GM12878 (cell line): ENCODE measurements around the gene LHX2. TPM values are rescaled to one million over a fixed set of nuclear protein-coding genes. Genes with fewer than 3 reads are reported as not detected.

Experiments
- BRCA1 ChIP-seq: IDR thresholded peaks from 2 replicates; pipeline ENCODE4 v1.6.1; 2011; ENCODE audit warnings: low read depth, low read length, improper control_type of control experiment
- CHD1 ChIP-seq: IDR thresholded peaks from 2 replicates; pipeline ENCODE4 v1.6.1; 2012; ENCODE audit warnings: low read depth, low read length, improper control_type of control experiment
- CREB1 ChIP-seq: IDR thresholded peaks from 2 replicates; pipeline ENCODE4 v1.6.1; 2012; ENCODE audit warnings: low read depth, mild to moderate bottlenecking, inconsistent platforms
- ELK1 ChIP-seq: IDR thresholded peaks from 2 replicates; pipeline ENCODE4 v1.6.1; 2012; ENCODE audit warnings: low read depth, low read length, improper control_type of control experiment
- NR2C2 ChIP-seq: IDR thresholded peaks from 2 replicates; pipeline ENCODE4 v1.6.1; 2011; ENCODE audit warnings: borderline replicate concordance, low read depth; ENCODE audit not compliant: control insufficient read depth, insufficient read length
- NRF1 ChIP-seq: conservative IDR thresholded peaks from 2 replicates; pipeline ENCODE4 v1.6.1; 2011; ENCODE audit warnings: mild to moderate bottlenecking, low read depth, low read length, improper control_type of control experiment
- PAX8 ChIP-seq: fragments of 450-650 bp; IDR thresholded peaks from 2 replicates; pipeline ENCODE4 v1.6.1; 2017; ENCODE audit warnings: mild to moderate bottlenecking, moderate library complexity
- TAF1 ChIP-seq: IDR thresholded peaks from 2 replicates; pipeline ENCODE4 v1.6.1; 2011; ENCODE audit warnings: mild to moderate bottlenecking, low read depth, low read length, borderline replicate concordance
- YY1 ChIP-seq: IDR thresholded peaks from 2 replicates; pipeline ENCODE4 v1.6.1; 2011; ENCODE audit warnings: low read depth, mild to moderate bottlenecking, low read length
- ZBTB33 ChIP-seq: fragments of 450-650 bp; IDR thresholded peaks from 2 replicates; pipeline ENCODE4 v1.6.1; 2017; ENCODE audit warnings: mild to moderate bottlenecking
- ZNF207 ChIP-seq: fragments of 450-650 bp; IDR thresholded peaks from 2 replicates; pipeline ENCODE4 v1.6.1; 2014; ENCODE audit warnings: antibody characterized with exemption, mild to moderate bottlenecking, borderline replicate concordance
- polyA plus RNA-seq, 11 experiments: library from polyadenylated mRNA; depleted of rRNA in 4 of 11; unstranded in 6 of 11; stranded (reverse) in 5 of 11; fragments of >200 nt; fragmentation: Nextera tagmentation in 4 of 11; fragmentation: Illumina TruSeq in 1 of 11; extraction: Ambion mirVana in 4 of 11; extraction: Trizol in 1 of 11; gene quantifications; 1 replicate in 1 of 11; 2 replicates in 10 of 11; pipeline versions ENCODE4 v1.2.1 to v1.2.3, GENCODE V29; 2011 to 2016; ENCODE audit warnings: inconsistent platforms in 2 of 11, missing spikeins in 2 of 11, low read depth in 1 of 11
- total RNA-seq, 4 experiments: library from RNA; depleted of rRNA in 3 of 4; stranded (reverse); fragments of >200 nt in 3 of 4; fragmentation: Illumina TruSeq in 1 of 4; extraction: Trizol in 1 of 4; gene quantifications; 2 replicates each; pipeline versions ENCODE4 v1.2.1 to v1.2.3, GENCODE V29; 2013 to 2021

Gene LHX2
- total and polyA plus RNA-seq, 10 of the 15 experiments (the other 5 are each of a cell fraction or from before 2014, with no cell fraction given): 0.82 to 69.8 (median 5.3) TPM

- TF ChIP-seq TAF1: no peak
- TF ChIP-seq CHD1: no peak
- TF ChIP-seq ZBTB33: peak; percentile 74
- no peak for TF ChIP-seq NRF1
- TF ChIP-seq YY1: no peak
- TF ChIP-seq NR2C2: no peak
- TF ChIP-seq CREB1: peak; percentile 43; the same call in 1 of the 2 replicates
- no peak for TF ChIP-seq ELK1
- no peak for TF ChIP-seq BRCA1
- no peak for TF ChIP-seq PAX8
- TF ChIP-seq ZNF207: no peak
These were observed at the start of gene LHX2 (continued) for GRCh38 chr9:124011460-124012301.
